GM12891 (cell line): Measurements from ENCODE around the gene ZC3H6.

ENCODE experiments used
- DNase-seq: peaks from one replicate; pipeline ENCODE4 v3.0.0; 2011; ENCODE audit warnings: low spot score; ENCODE audit not compliant: insufficient read length
- FAIRE-seq: peaks from 2 replicates; lab custom pipeline; 2011; peaks lifted over from hg19 to GRCh38; lab: Jason Lieb, UNC
- PAX5 ChIP-seq: IDR thresholded peaks from 2 replicates; pipeline ENCODE4 v1.6.1; 2011; ENCODE audit warnings: low read length, moderate library complexity, mild to moderate bottlenecking; ENCODE audit not compliant: insufficient read depth, severe bottlenecking
- POLR2A ChIP-seq: IDR thresholded peaks from 2 replicates; pipeline ENCODE4 v1.6.1; 2011; ENCODE audit warnings: low read depth, low read length, control low read depth
- POLR2AphosphoS5 ChIP-seq: IDR thresholded peaks from 2 replicates; pipeline ENCODE4 v1.6.1; 2011; ENCODE audit warnings: low read depth, low read length, control low read depth
- POU2F2 ChIP-seq: IDR thresholded peaks from 2 replicates; pipeline ENCODE4 v1.6.1; 2011; ENCODE audit warnings: low read depth, mild to moderate bottlenecking, control low read depth, low read length, moderate library complexity
- SPI1 ChIP-seq: IDR thresholded peaks from 2 replicates; pipeline ENCODE4 v1.6.1; 2011; ENCODE audit warnings: low read depth, low read length, control low read depth
- TAF1 ChIP-seq: IDR thresholded peaks from 2 replicates; pipeline ENCODE4 v1.6.1; 2011; ENCODE audit warnings: low read depth, low read length, control low read depth

The ZC3H6 gene

GRCh38 chr2:112321375-112322320 is 46.3 kb downstream of the ZC3H6 start:
- DNase-seq (no peak), FAIRE-seq (no peak)
- TF ChIP-seq PAX5 (no peak), POLR2AphosphoS5 (no peak), SPI1 (no peak), POU2F2 (no peak), POLR2A (no peak), TAF1 (no peak)

GRCh38 chr2:112322919-112323318 is 47.5 kb downstream of the ZC3H6 start:
- no peak for TF ChIP-seq POLR2A
- TF ChIP-seq POLR2AphosphoS5, result no peak
- no peak for TF ChIP-seq PAX5
- no peak for TF ChIP-seq TAF1
- TF ChIP-seq POU2F2, result no peak
- no peak for TF ChIP-seq SPI1
- FAIRE-seq, result no peak

GRCh38 chr2:112332123-112332696 is 56.8 kb downstream of the ZC3H6 start:
- no peak for FAIRE-seq
- TF ChIP-seq PAX5, result no peak
- TF ChIP-seq SPI1, result no peak
- TF ChIP-seq POLR2AphosphoS5, result no peak
- TF ChIP-seq POU2F2, result no peak
- TF ChIP-seq POLR2A, result no peak
- TF ChIP-seq TAF1, result no peak
- no peak for DNase-seq

More at GRCh38 chr2:112322919-112323318, 47.5 kb downstream of the ZC3H6 start:
- DNase-seq, result no peak

GRCh38 chr2:112335600-112335999 is 60.2 kb downstream of the ZC3H6 start:
- FAIRE-seq, result no peak
- no peak for DNase-seq
- no peak for TF ChIP-seq POLR2AphosphoS5
- TF ChIP-seq POLR2A, result no peak
- TF ChIP-seq TAF1, result no peak
- no peak for TF ChIP-seq PAX5
- no peak for TF ChIP-seq POU2F2
- TF ChIP-seq SPI1, result no peak

- DNase-seq (no peak), FAIRE-seq (no peak)
- TF ChIP-seq SPI1 (no peak), TAF1 (no peak), PAX5 (no peak), POLR2AphosphoS5 (no peak)
These were observed 64.6 kb downstream of the ZC3H6 start for GRCh38 chr2:112339986-112340385.

- FAIRE-seq (no peak), DNase-seq (no peak)
- TF ChIP-seq PAX5, result no peak
- TF ChIP-seq POLR2A, result no peak
- no peak for TF ChIP-seq SPI1
- TF ChIP-seq TAF1, result no peak
- no peak for TF ChIP-seq POLR2AphosphoS5
- TF ChIP-seq POU2F2, result no peak
These were observed 65.3 kb downstream of the ZC3H6 start for GRCh38 chr2:112340475-112341267.

- TF ChIP-seq POLR2A (no peak), SPI1 (no peak), POU2F2 (no peak), POLR2AphosphoS5 (no peak), PAX5 (no peak), TAF1 (no peak)
- FAIRE-seq (no peak), DNase-seq (no peak)
These were observed 66.7 kb downstream of the ZC3H6 start for GRCh38 chr2:112342067-112342550.

GRCh38 chr2:112343827-112344585 is 68.6 kb downstream of the ZC3H6 start:
- DNase-seq (no peak), FAIRE-seq (no peak)
- TF ChIP-seq POU2F2, result no peak
- TF ChIP-seq POLR2AphosphoS5, result no peak
- no peak for TF ChIP-seq TAF1
- no peak for TF ChIP-seq SPI1
- TF ChIP-seq POLR2A, result no peak
- no peak for TF ChIP-seq PAX5
